ENCODE measurements around the gene CD84.
"Not testable (repeated sequence)": the region's sequence is repeated elsewhere in the genome, so short reads cannot be mapped to it uniquely, and the experiment has no call there.

Gene CD84, protein sequence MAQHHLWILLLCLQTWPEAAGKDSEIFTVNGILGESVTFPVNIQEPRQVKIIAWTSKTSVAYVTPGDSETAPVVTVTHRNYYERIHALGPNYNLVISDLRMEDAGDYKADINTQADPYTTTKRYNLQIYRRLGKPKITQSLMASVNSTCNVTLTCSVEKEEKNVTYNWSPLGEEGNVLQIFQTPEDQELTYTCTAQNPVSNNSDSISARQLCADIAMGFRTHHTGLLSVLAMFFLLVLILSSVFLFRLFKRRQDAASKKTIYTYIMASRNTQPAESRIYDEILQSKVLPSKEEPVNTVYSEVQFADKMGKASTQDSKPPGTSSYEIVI

GRCh38 chr1:160579216-160579701 lies at the start of gene CD84:
TSS of gene CD84 (minus strand) at chr1:160579496. CDS start at chr1:160579437, 59 bp downstream.
- no peak for DNase-seq (ENCODE audit: low spot score)

DNA sequence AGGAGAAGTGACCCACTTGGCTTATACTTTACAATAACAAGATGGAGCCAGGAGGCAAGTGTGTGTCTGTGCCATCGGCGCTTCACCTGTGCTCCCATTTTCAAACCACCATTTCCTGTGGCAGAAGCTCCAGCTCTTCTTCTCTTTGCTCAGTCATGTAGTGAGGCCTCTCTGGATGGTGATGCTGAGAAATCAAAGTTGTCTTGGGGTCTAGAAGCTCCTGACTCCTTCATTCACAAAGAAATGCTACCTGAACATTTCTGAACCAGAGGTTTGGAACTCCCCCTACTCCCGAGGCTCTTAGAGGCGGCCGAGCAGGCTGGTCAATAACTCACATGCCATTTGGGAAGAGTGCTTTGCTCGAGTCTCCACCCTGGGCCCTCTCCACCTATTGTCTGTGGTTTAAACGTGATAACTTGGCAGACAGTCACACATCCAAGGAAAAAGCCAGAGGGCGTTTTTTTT lies 49.5 kb upstream of the CD84 start:
- DNase-seq (ENCODE audit: low spot score): no peak

GRCh38 chr1:160627677-160628289 lies 48.5 kb upstream of the CD84 start:
- DNase-seq (ENCODE audit: low spot score): not testable (repeated sequence)

DNA sequence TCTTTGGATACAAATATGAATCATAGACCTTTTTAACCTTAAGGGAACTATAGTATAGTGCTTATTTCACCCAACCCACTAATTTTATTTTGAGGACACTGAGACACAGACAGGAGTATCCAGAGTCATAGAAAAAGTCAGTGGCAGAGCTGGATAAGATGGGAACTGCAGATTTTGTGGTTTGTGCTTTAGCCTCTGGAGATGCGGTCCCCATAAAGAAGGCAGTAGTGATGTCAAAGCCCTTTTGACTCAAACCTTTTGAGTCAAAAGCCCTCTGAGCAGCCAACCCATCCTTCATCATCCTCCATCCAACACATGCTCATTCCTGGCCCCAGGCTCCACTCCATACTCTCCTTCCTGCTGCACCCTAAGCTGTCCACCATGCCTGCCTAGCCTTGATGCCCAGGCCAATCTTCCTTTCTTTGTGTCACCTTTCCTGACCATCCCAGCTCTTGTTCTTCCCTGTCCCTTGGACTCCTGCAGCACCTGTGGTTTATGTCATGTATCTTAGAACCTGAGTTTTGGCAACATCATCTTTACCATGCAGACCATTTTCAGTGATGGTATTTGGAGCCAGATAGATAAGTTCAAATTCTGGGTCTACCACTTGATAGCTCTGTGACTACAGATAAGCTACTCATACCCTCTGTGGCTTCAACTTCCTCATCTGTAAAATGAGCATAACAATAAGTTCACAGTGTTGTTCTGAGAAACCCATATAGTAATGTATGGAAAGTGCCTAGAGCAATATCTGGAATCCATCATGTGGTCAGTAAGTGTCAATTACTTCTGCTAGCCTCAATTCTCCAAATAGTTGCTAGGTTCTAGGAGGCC lies 47.4 kb upstream of the CD84 start:
- DNase-seq (ENCODE audit: low spot score): no peak

- no peak for DNase-seq (ENCODE audit: low spot score)
These were observed 46.6 kb upstream of the CD84 start for GRCh38 chr1:160625725-160626498.

- no peak for DNase-seq (ENCODE audit: low spot score)
These were observed 46.0 kb upstream of the CD84 start for GRCh38 chr1:160625321-160625720.

GRCh38 chr1:160624464-160624863 lies 45.2 kb upstream of the CD84 start:
- no peak for DNase-seq (ENCODE audit: low spot score)

- DNase-seq (ENCODE audit: low spot score): no peak
These were observed 44.6 kb upstream of the CD84 start for GRCh38 chr1:160623862-160624261.

DNA sequence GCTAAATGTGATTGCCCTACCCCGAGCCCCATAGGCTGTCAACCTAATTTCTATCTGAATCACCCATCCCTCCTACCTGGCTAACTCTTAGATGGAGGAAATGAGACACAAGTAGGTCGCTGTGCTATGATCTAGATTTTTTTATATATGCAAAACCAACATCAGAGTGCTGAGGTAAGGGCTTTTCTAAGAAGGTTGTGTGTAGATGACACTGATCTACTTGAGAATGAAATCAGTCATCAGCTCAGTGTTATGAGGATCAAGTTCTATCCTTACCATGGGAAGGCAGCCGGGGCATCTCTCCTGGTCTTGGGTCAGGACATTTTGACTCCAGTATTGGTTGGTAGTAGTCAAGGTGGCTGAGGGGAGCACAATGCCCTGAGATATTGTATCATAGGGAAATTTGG lies 43.9 kb upstream of the CD84 start:
- no peak for DNase-seq (ENCODE audit: low spot score)

DNA sequence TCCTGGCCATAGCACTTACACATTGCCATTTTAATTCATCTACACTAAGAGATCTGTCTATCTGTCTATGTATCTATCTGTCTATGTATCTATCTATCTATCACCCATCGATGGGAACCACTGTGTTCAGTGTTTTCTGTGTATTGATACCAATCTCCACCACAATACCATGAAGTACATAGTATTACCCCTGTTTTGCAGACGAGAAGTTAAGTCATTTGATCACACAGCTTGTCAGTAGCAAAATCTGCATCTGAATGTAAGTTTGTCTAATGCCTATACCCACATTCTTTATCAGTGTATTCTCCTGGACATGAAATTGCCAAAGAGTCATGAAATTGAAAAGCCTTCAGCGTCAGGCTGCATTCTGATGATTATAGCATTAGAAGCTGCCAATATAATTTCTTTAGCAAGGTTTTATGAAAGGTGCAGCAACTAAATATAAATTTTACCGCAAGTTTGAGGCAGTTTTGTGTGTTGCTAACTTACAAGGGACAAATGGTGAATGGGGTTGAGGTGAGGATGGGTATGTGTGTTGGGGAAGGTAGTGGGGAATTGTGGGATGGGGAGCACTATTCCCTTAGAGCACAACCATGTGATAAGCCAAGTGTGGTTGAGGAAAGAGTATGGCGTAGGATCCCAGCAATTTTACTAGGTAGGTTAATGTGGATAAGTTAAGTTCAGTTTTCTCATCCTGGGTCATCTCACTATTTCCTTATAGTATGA lies 43.4 kb upstream of the CD84 start:
- DNase-seq (ENCODE audit: low spot score): no peak

GRCh38 chr1:160621633-160622413 lies 42.5 kb upstream of the CD84 start:
- DNase-seq (ENCODE audit: low spot score): no peak

DNA sequence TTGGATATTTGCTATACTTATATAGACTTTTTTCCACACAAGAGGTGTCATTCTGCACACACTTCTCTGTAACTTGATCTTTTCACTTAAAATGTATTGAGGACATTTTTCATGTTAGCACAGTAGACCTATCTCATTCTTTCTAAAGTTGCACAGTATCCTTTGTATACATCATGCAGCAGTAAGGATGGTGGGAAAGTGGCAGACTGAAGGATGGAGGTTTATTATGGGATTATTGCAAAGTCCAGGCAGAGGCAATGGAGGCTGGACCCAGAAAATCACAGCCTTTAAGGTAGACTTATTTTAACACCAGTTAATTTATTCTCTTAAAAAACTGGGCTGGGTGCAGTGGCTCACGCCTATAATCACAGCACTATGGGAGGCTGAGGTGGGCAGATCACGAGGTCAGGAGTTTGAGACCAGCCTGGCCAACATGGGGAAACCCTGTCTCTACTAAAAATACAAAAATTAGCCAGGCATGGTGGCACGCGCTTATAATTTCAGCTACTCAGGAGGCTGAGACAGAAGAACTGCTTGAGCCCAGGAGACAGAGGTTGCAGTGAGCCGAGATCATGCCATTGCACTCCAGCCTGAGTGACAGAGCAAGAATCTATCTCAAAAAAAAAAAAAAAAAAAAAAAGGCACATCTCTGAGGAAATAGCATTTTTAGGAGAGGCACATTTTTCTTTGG lies 41.8 kb upstream of the CD84 start:
- no peak for DNase-seq (ENCODE audit: low spot score)

- DNase-seq (ENCODE audit: low spot score): no peak
These were observed 40.5 kb upstream of the CD84 start for GRCh38 chr1:160619742-160620277.

DNA sequence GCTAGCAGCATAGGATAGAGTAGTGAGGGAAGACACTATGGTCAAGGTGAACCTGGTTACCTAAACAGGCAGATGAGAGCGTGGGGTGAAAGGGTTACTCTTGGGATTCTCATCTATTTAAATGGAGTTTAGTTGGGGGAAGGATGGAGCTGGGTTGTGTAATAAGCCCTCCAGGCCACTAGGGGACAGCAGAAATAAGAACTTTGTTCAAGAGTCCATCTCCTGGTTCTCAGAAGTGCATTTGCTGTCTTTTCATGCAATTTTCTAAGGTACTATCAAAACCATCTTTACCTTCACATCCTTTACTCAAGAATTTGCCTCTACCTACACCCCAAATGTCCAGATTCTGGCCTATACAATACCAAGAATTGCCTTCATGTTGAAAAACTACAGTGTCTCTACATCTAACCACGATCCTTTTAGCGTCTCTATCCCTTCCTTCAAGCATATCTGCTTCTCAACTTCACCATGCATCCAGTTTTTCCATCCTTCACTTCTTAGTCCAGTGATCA lies 39.5 kb upstream of the CD84 start:
- no peak for DNase-seq (ENCODE audit: low spot score)

DNA sequence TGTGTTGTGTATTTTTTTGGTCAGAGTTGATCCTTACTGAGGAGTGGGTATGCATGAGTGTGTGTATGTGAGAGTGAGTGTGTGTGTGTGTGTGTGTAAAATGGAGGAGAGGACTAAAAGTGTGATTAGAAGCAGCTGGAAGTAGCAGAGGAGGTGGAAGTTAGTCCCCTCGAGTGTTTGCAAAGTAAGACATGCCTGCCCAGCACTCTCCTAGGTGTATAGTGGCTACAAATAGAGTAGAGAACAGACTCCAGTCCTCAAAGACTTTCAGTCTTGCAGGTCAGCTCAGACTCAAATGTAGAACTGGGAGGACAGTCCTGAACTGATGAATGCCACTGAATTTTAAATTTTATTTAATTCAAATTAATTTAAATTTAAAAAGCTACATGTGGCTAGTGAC lies 39.0 kb upstream of the CD84 start:
- no peak for DNase-seq (ENCODE audit: low spot score)

DNA sequence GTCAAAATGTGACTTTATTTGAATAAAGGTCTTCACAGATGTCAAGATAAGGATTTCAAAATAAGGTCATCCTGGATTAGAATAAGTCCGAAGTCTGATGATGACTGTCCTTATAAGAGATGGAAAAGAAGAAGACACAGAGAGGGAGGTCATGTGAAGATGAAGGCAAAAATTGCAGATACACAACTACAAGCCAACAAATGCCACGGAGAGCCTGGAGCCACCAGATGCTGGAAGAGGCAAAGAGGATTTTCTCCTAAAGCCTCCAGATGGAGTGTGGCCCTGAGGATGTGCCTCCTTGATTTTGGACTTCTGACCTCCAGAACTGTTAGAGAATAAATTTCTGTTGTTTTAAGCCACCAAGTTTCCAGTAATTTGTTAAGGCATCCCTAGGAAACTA lies 36.4 kb upstream of the CD84 start:
- DNase-seq (ENCODE audit: low spot score): no peak

DNA sequence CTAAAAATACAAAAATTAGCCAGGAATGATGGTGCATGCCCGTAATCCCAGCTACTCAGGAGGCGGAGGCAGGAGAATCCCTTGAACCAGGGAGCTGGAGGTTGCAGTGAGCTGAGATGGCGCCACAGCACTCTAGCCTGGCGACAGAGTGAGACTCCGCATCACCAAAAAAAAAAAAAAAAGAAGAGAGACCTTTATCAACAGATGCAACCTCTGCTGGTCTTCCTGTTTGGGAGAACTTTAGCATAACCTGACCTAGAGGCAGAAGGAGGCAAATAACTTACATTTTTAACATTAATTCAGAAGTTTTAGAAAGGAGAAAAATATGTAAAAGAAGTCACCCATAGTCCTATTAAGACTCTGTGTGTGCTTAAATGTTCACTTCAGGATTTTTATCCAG lies 35.1 kb upstream of the CD84 start:
- DNase-seq (ENCODE audit: low spot score): no peak

DNA sequence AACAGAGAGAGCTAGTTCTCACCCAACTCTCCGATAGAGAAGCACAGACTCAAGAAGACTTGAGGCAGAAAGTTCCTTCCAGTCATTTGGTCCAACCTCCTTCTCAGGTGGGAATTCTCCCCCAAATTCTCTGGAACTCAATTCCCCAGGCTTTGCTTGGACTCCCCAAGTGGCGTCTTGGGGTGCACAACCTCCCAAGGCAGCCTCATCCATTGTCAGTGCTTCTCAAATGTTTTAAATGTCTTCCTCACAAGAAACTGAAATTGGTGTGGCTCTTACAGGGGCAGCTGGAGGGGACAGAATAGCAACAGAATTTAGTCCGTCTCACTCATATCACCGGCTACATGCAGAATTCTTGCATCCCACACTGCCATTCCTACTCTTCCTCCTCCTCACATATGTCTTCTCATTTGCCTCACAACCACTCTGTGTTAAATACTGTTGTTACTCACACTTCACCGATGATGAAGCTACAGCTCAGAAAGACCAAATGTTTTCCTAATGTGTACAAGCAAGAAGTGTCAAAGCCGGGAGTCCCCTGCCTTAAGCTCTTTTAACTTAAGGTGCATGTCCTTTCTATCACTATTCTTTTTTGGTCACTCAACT lies 33.4 kb upstream of the CD84 start:
- DNase-seq (ENCODE audit: low spot score): no peak

All from ecto neural progenitor cell (in vitro differentiated cells).